Measurements from ENCODE around the gene PURA.

Gene PURA

GRCh38 chr5:140154710-140155381, 40.9 kb downstream of the PURA start:
- in situ Hi-C loops (cut with MboI; ENCODE audit: low sequenced_read_pairs): loop anchor here (25.0 kb wide), 2 partner anchors 93 to 368 kb away; partner anchors contain the start of gene PSD2

- in situ Hi-C loops (cut with MboI; ENCODE audit: low sequenced_read_pairs): loop anchor here (25.0 kb wide), 2 partner anchors 95 to 370 kb away; partner anchors contain the start of gene PSD2
Measured at GRCh38 chr5:140157032-140157781, 43.3 kb downstream of the PURA start.

- in situ Hi-C loops (cut with MboI; ENCODE audit: low sequenced_read_pairs): loop anchor here (25.0 kb wide), 2 partner anchors 97 to 372 kb away; partner anchors contain the start of gene PSD2
Measured at GRCh38 chr5:140159014-140159927, 45.4 kb downstream of the PURA start.

GRCh38 chr5:140162275-140162674, 48.4 kb downstream of the PURA start:
- in situ Hi-C loops (cut with MboI; ENCODE audit: low sequenced_read_pairs): loop anchor here (25.0 kb wide), 2 partner anchors 100 to 375 kb away; partner anchors contain the start of gene PSD2

GRCh38 chr5:140162781-140163180, 48.9 kb downstream of the PURA start:
- in situ Hi-C loops (cut with MboI; ENCODE audit: low sequenced_read_pairs): loop anchor here (25.0 kb wide), 2 partner anchors 100 to 375 kb away; partner anchors contain the start of gene PSD2

GRCh38 chr5:140165101-140165922, 51.4 kb downstream of the PURA start:
- in situ Hi-C loops (cut with MboI; ENCODE audit: low sequenced_read_pairs): loop anchor here (25.0 kb wide), 2 partner anchors 103 to 378 kb away; partner anchors contain the start of gene PSD2

- in situ Hi-C loops (cut with MboI; ENCODE audit: low sequenced_read_pairs): loop anchor here (25.0 kb wide), 2 partner anchors 104 to 379 kb away; partner anchors contain the start of gene PSD2
Measured at GRCh38 chr5:140165923-140166270, 52.0 kb downstream of the PURA start.

- in situ Hi-C loops (cut with MboI; ENCODE audit: low sequenced_read_pairs): loop anchor here (25.0 kb wide), 2 partner anchors 105 to 380 kb away; partner anchors contain the start of gene PSD2
Measured at GRCh38 chr5:140166911-140167310, 53.0 kb downstream of the PURA start.

- in situ Hi-C loops (cut with MboI; ENCODE audit: low sequenced_read_pairs): loop anchor here (25.0 kb wide), 2 partner anchors 106 to 381 kb away; partner anchors contain the start of gene PSD2
Measured at GRCh38 chr5:140168371-140168770, 54.5 kb downstream of the PURA start.

GRCh38 chr5:140169410-140169809, 55.5 kb downstream of the PURA start:
- in situ Hi-C loops (cut with MboI; ENCODE audit: low sequenced_read_pairs): loop anchor here (25.0 kb wide), 2 partner anchors 107 to 382 kb away; partner anchors contain the start of gene PSD2

GRCh38 chr5:140172483-140172882, 58.6 kb downstream of the PURA start:
- in situ Hi-C loops (cut with MboI; ENCODE audit: low sequenced_read_pairs): loop anchor here (25.0 kb wide), 2 partner anchors 110 to 385 kb away; partner anchors contain the start of gene PSD2

- in situ Hi-C loops (cut with MboI; ENCODE audit: low sequenced_read_pairs): loop anchor here (25.0 kb wide), 2 partner anchors 112 to 387 kb away; partner anchors contain the start of gene PSD2
Measured at GRCh38 chr5:140174014-140174413, 60.1 kb downstream of the PURA start.

- in situ Hi-C loops (cut with MboI; ENCODE audit: low sequenced_read_pairs): loop anchor here (25.0 kb wide), 2 partner anchors 112 to 387 kb away; partner anchors contain the start of gene PSD2
Measured at GRCh38 chr5:140174465-140175366, 60.8 kb downstream of the PURA start, which contains the start of gene CYSTM1. Gene CYSTM1 (plus strand): TSS chr5:140175188. CDS start chr5:140194466, 19,278 bp downstream.

Measured in HL-60/S4 treated with retinoic acid at 250 ng/mL for 4 days and 3 days (cell line).